NT2/D1 (cell line): ENCODE data around the gene BABAM2.

Experiments
- DNase-seq: peaks from one replicate; pipeline ENCODE4 v3.0.0-alpha.2; 2011; ENCODE audit warnings: low read depth, low spot score
- H3K27me3 ChIP-seq: 2 replicates; pipeline ENCODE4 v1.6.0; 2011; ENCODE audit warnings: mild to moderate bottlenecking; ENCODE audit not compliant: insufficient read length, insufficient read depth
- H3K36me3 ChIP-seq: 2 replicates; pipeline ENCODE4 v1.6.1; 2011; ENCODE audit warnings: mild to moderate bottlenecking, low read length, mixed read lengths; ENCODE audit not compliant: insufficient read depth, insufficient read length
- H3K4me1 ChIP-seq: 2 replicates; pipeline ENCODE4 v1.5.1; 2011; ENCODE audit not compliant: insufficient read depth, insufficient read length
- H3K4me3 ChIP-seq: 2 replicates; pipeline ENCODE4 v1.5.1; 2011; ENCODE audit warnings: low read depth; ENCODE audit not compliant: insufficient read length
- H3K9ac ChIP-seq: 2 replicates; pipeline ENCODE4 v1.6.0; 2011; ENCODE audit warnings: low read depth; ENCODE audit not compliant: insufficient read length
- H3K9me3 ChIP-seq: 2 replicates; pipeline ENCODE4 v1.5.1; 2011; ENCODE audit warnings: mild to moderate bottlenecking, low read length; ENCODE audit not compliant: insufficient read depth
- SUZ12 ChIP-seq: IDR thresholded peaks from 2 replicates; pipeline ENCODE4 v1.6.1; 2011; ENCODE audit not compliant: insufficient read length, insufficient read depth; ENCODE audit errors: extremely low read depth
- YY1 ChIP-seq: IDR thresholded peaks from 2 replicates; pipeline ENCODE4 v1.6.1; 2011; ENCODE audit not compliant: insufficient read length, insufficient read depth
- ZNF274 ChIP-seq: IDR thresholded peaks from 2 replicates; pipeline ENCODE4 v1.6.1; 2011; ENCODE audit warnings: mild to moderate bottlenecking, low read depth, low read length

Gene BABAM2

DNA sequence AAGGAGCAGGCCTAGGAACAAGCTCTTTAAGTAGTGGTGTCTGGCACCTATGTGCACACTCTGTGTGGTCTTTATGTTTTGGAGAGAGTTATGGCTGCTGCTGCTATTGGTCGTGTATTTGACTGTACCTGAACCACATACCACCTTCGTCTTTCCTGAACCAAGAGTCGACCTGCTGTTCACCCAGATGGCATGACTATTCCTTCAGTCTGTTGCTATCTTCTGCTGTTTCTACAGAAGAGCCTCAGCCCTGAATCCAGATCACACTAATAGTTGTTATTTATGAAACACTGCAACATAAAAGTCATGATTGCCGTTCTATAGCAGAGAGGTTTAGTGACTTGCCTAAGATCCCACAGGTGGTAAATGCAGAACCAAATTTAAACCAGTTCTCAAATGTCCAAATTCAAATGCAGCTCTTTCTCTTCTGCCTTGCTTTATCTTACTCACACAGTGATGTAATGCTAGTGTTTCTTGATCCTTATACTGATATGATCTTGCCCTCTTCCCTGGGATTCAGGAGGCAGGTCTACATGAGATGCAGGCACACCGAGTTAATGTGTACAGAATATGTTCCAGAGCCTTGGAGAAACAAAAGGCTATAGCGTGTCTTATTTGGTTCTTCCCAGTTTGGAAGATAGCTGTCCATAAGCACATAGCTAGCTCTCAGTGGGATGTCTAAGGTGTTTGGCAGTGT, 380.1 kb downstream of the BABAM2 start:
- no peak for TF ChIP-seq YY1
- TF ChIP-seq ZNF274: no peak
- TF ChIP-seq SUZ12: no peak
- DNase-seq: no peak
- Histone ChIP-seq H3K36me3 (no peaks in the 10 kb centered on the region), H3K9me3 (no peaks in the 10 kb centered on the region), H3K4me3 (no peak overlapping the region), H3K4me1 (peaks cover 3% of the 10 kb centered on the region), H3K9ac (no peak overlapping the region), H3K27me3 (no peaks in the 10 kb centered on the region)

DNA sequence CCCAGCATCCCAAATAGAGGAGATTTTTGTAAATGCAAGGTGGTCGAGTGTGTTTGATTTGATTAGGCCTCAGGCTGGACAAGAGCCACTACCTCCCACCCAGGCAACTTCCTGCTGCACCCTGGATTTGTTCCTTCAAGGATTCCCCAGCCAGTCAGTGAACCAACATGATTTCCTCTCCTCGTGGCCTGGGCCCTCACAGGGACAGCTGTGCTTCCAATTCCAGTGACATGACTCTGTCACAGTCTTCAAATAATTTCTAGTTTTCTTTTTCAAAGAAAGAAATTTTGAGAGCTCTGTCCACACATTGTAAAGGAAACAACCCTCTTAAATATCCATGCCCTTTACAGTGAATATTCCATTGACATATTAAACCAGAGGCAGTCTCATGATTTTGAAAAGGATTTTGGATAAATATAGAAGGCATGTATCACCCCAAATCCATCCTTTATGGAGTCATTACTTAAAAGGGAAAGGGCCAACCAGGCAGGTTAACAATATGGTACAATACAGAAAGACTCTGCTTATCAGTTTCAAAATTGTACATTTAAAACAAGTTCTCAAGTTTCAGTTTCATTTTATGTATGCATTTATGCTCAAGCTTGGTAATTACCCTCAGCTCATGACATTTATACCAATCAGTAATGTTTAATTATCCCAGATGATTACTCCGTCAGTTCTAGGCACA, 380.8 kb downstream of the BABAM2 start:
- Histone ChIP-seq H3K4me1 (peaks cover 3% of the 10 kb centered on the region), H3K9me3 (no peaks in the 10 kb centered on the region), H3K27me3 (no peaks in the 10 kb centered on the region), H3K9ac (no peak overlapping the region), H3K36me3 (no peaks in the 10 kb centered on the region), H3K4me3 (no peak overlapping the region)
- TF ChIP-seq ZNF274: no peak
- no peak for TF ChIP-seq SUZ12
- TF ChIP-seq YY1: no peak
- no peak for DNase-seq

DNA sequence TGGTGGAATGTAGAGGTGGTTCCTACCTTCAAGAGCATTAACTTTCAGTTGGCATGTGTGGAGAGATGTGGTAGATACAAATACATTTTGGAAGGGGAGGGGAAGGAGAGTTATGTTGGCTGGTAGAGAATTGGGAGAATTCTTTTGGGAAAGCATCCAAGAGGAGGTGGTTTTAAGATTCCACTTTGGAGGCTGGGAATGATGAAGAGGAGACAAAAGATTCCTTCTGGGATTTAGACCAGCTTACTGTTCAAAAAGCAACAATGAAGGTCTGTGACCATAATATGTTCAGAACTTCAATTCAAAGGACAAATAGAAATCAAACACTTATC, 381.4 kb downstream of the BABAM2 start:
- no peak overlapping the region for H3K9ac ChIP-seq
- DNase-seq: no peak
- H3K9me3 ChIP-seq: no peaks in the 10 kb centered on the region
- no peak overlapping the region for H3K4me3 ChIP-seq
- no peak for TF ChIP-seq ZNF274
- no peak for TF ChIP-seq YY1
- no peak for TF ChIP-seq SUZ12
- no peaks in the 10 kb centered on the region for H3K27me3 ChIP-seq
- H3K4me1 ChIP-seq: peaks cover 3% of the 10 kb centered on the region
- no peaks in the 10 kb centered on the region for H3K36me3 ChIP-seq

DNA sequence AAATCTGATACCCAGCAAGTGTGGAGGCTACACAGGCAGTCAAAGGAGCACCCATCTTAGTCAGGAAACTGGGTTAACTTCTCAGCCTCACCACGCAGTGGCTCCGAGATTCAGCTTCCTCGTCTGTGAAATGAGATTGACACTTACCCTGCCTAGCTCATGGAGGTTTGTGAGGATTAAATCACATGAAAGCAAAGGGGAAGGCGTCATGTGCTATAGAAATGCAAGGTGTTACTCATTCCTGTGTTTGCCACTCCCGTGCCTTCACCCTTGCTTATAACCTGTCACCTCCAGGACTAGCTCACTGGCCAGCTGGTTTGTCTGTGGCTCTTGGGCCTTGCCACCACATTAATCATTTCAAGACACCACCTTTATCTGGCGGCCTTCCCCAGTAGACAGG, 383.2 kb downstream of the BABAM2 start:
- H3K36me3 ChIP-seq: no peaks in the 10 kb centered on the region
- no peaks in the 10 kb centered on the region for H3K27me3 ChIP-seq
- DNase-seq: no peak
- H3K9ac ChIP-seq: no peak overlapping the region
- peaks cover 3% of the 10 kb centered on the region for H3K4me1 ChIP-seq
- H3K4me3 ChIP-seq: no peak overlapping the region
- H3K9me3 ChIP-seq: no peaks in the 10 kb centered on the region
- TF ChIP-seq YY1 (no peak), SUZ12 (no peak), ZNF274 (no peak)

DNA sequence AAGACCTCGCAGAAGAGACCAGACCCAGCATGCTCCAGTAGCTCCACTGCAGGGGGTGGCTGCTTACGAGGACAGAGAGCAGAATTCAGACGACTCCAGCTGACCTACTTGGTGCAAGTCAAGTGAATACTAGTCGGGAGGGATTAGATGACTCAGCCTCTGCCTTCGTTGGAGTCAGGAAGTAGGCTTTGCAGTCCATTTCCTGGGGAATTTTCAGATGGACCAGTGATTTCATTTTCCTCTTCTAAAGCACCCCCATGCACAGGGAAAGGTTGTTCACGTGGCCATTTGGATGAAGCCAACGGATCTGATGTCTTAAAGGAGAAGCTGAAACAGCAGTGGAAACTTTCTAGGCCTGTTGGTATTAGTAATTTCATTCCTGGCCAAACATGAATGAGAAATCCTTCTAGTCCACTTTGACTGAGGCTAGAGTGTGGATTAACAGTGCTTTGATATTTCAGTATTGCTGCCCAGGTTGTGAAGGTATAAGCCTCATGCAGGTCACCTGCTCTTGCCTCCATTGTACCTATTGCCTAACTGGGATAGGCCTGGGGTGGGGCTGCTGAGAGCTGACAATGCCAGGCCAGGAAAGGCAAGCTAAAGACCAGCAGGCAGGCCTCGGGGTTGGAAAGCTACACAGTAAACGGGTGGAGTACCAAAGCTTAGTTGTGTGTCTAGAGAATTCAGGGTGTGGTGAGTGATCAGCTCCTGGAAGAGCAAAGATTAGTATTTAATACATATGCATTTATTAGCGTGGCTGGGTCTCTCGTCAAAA, 384.6 kb downstream of the BABAM2 start:
- DNase-seq: peak; percentile 48
- no peak overlapping the region for H3K9ac ChIP-seq
- peaks cover 3% of the 10 kb centered on the region for H3K4me1 ChIP-seq

DNA sequence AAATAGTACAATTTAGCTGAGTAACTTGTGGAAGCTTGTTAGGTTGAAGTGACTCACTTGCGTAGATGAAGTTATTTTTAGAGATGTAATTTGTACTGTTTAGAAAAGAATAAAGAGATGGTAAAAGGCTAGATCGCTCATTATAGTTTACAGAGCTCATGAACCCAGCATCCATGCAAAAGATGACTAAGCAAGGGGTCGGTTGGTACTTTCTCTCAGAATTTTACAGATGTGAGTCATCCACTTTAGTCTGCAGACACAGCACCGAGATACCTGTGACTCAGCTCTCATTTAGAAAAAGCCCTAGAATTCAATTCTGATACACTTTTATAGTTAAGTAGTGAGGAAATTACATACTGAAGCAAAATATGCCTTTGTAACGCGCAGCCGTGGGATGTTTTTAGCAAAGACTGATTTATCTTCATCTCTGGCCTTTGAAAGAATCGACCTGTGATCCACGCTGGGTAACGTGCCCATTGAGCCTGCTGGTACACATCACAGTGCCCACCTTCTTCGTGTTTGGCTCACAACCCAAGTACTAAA, 385.6 kb downstream of the BABAM2 start:
- Histone ChIP-seq H3K36me3 (no peaks in the 10 kb centered on the region), H3K9ac (no peak overlapping the region), H3K4me3 (no peak overlapping the region), H3K9me3 (no peaks in the 10 kb centered on the region), H3K4me1 (peaks cover 3% of the 10 kb centered on the region), H3K27me3 (no peaks in the 10 kb centered on the region)
- no peak for DNase-seq
- TF ChIP-seq SUZ12: no peak
- TF ChIP-seq ZNF274: no peak
- no peak for TF ChIP-seq YY1

More for the DNA sequence above, 384.6 kb downstream of the BABAM2 start:
- no peak for TF ChIP-seq YY1
- no peak for TF ChIP-seq ZNF274
- no peak for TF ChIP-seq SUZ12
- Histone ChIP-seq H3K9me3 (no peaks in the 10 kb centered on the region), H3K4me3 (no peak overlapping the region), H3K27me3 (no peaks in the 10 kb centered on the region), H3K36me3 (no peaks in the 10 kb centered on the region)

DNA sequence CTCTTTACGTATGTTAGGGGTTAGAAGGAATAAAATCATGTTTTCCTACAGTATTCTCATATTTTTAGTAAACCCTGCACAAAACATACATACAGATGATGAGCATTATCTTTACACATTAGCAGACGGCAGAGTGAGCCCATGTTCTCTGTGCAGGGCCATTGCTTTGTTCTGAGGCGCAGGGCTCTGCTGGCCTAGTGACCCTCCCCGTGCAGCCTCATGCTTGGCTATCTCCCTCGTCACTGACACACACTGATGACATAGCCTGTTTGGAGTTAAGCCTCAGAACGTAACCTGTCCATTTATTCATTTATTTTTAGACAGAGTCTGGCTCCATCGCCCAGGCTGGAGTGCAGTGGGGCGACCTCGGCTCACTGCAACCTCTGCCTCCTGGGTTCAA, 386.3 kb downstream of the BABAM2 start:
- H3K9ac ChIP-seq: no peak overlapping the region
- peaks cover 3% of the 10 kb centered on the region for H3K4me1 ChIP-seq
- H3K4me3 ChIP-seq: no peak overlapping the region
- no peaks in the 10 kb centered on the region for H3K27me3 ChIP-seq
- no peak for TF ChIP-seq YY1
- no peak for TF ChIP-seq ZNF274
- no peak for TF ChIP-seq SUZ12
- H3K9me3 ChIP-seq: no peaks in the 10 kb centered on the region
- H3K36me3 ChIP-seq: no peaks in the 10 kb centered on the region
- no peak for DNase-seq
